ENCODE measurements around the gene UBQLN4. TPM values are rescaled to one million over a fixed set of nuclear protein-coding genes. Genes with fewer than 3 reads are reported as not detected.

The UBQLN4 gene
- polyA plus RNA-seq, 2 donors, result 18.3 to 21.0 TPM

DNA sequence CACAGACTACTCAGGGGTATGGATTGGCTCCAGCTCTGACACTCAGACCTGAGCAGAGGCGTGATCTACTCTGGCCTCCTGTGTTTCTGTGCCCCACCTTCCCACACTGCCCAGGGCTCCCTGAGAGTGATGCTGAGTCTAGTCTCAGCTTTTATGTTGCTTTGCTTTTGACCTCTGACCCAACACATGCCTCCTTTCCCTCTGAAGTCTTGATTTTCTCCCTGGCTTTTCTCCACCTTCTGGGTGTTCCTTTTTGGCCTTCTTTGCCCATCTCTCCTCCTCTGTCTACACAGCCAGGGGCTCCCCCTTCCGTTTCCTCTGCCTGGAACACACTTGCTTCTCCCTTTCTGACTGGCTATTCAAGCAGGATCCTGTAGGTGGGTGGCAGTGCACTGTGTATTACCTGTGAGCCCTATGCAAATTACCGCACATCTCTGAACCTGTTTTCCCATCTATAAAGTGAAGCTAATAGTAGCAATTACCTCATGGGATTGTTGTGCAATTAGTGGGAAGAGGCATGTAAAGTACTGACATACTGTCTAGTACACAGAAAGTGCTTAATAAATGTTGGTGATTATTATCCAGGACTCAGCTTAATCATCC lies 42.4 kb upstream of the UBQLN4 start:
- Histone ChIP-seq H3K9me3 (ENCODE audit: control insufficient read depth in 2 of 2, insufficient read depth in 1 of 2, low read depth in 1 of 2, low read length in 1 of 2) (no peaks in the 10 kb centered on the region), H3K27me3 (ENCODE audit: control insufficient read depth in 1 of 2, insufficient read depth in 2 of 2, low read length in 2 of 2) (no peaks in the 10 kb centered on the region), H3K36me3 (ENCODE audit: control insufficient read depth in 2 of 2, insufficient read depth in 2 of 2, low read length in 1 of 2) (peaks cover 0 to 2% of the 10 kb centered on the region in 2 donors), H3K4me3 (ENCODE audit: low read depth in 1 of 2, low read length in 2 of 2) (no peak overlapping the region), H3K27ac (ENCODE audit: low read depth in 2 of 2, low read length in 1 of 2) (peak overlapping the region; percentile 45 to 94), H3K4me1 (ENCODE audit: control insufficient read depth in 2 of 2, insufficient read depth in 2 of 2, low read length in 1 of 2) (peaks cover 9 to 16% of the 10 kb centered on the region in 2 donors)
- WGBS, 2 donors, result 50 to 54% methylated on average over 3 of the region's 3 CpGs

- Histone ChIP-seq H3K36me3 (ENCODE audit: control insufficient read depth in 2 of 2, insufficient read depth in 2 of 2, low read length in 1 of 2) (peaks cover 0 to 2% of the 10 kb centered on the region in 2 donors), H3K4me1 (ENCODE audit: control insufficient read depth in 2 of 2, insufficient read depth in 2 of 2, low read length in 1 of 2) (peaks cover under 1 to 3% of the 10 kb centered on the region in 2 donors), H3K27me3 (ENCODE audit: control insufficient read depth in 1 of 2, insufficient read depth in 2 of 2, low read length in 2 of 2) (no peaks in the 10 kb centered on the region), H3K4me3 (ENCODE audit: low read depth in 1 of 2, low read length in 2 of 2) (no peak overlapping the region), H3K27ac (ENCODE audit: low read depth in 2 of 2, low read length in 1 of 2) (no peak overlapping the region), H3K9me3 (ENCODE audit: control insufficient read depth in 2 of 2, insufficient read depth in 1 of 2, low read depth in 1 of 2, low read length in 1 of 2) (no peaks in the 10 kb centered on the region)
- WGBS, 2 donors, result 71 to 72% methylated on average over 2 of the region's 2 CpGs
Observed at GRCh38 chr1:156091610-156092009, 38.0 kb upstream of the UBQLN4 start.

GRCh38 chr1:156090840-156091188 lies 37.2 kb upstream of the UBQLN4 start:
- WGBS, 2 donors, result 33 to 37% methylated on average over 14 of the region's 14 CpGs
- no peak overlapping the region for H3K4me3 ChIP-seq (ENCODE audit: low read depth in 1 of 2, low read length in 2 of 2)
- no peaks in the 10 kb centered on the region for H3K27me3 ChIP-seq (ENCODE audit: control insufficient read depth in 1 of 2, insufficient read depth in 2 of 2, low read length in 2 of 2)
- peaks cover 0 to 3% of the 10 kb centered on the region in 2 donors for H3K4me1 ChIP-seq (ENCODE audit: control insufficient read depth in 2 of 2, insufficient read depth in 2 of 2, low read length in 1 of 2)
- H3K9me3 ChIP-seq (ENCODE audit: control insufficient read depth in 2 of 2, insufficient read depth in 1 of 2, low read depth in 1 of 2, low read length in 1 of 2), result no peaks in the 10 kb centered on the region
- no peak overlapping the region for H3K27ac ChIP-seq (ENCODE audit: low read depth in 2 of 2, low read length in 1 of 2)
- no peaks in the 10 kb centered on the region for H3K36me3 ChIP-seq (ENCODE audit: control insufficient read depth in 2 of 2, insufficient read depth in 2 of 2, low read length in 1 of 2)

GRCh38 chr1:156090138-156090839 lies 36.7 kb upstream of the UBQLN4 start:
- Histone ChIP-seq H3K9me3 (ENCODE audit: control insufficient read depth in 2 of 2, insufficient read depth in 1 of 2, low read depth in 1 of 2, low read length in 1 of 2) (no peaks in the 10 kb centered on the region), H3K27me3 (ENCODE audit: control insufficient read depth in 1 of 2, insufficient read depth in 2 of 2, low read length in 2 of 2) (no peaks in the 10 kb centered on the region), H3K36me3 (ENCODE audit: control insufficient read depth in 2 of 2, insufficient read depth in 2 of 2, low read length in 1 of 2) (no peaks in the 10 kb centered on the region), H3K4me1 (ENCODE audit: control insufficient read depth in 2 of 2, insufficient read depth in 2 of 2, low read length in 1 of 2) (no peaks in the 10 kb centered on the region), H3K4me3 (ENCODE audit: low read depth in 1 of 2, low read length in 2 of 2) (no peak overlapping the region), H3K27ac (ENCODE audit: low read depth in 2 of 2, low read length in 1 of 2) (no peak overlapping the region)
- WGBS, 2 donors, result 37 to 40% methylated on average over 5 of the region's 5 CpGs

- no peaks in the 10 kb centered on the region for H3K9me3 ChIP-seq (ENCODE audit: control insufficient read depth in 2 of 2, insufficient read depth in 1 of 2, low read depth in 1 of 2, low read length in 1 of 2)
- 70 to 78% methylated on average over 6 of the region's 6 CpGs for WGBS, 2 donors
Observed at GRCh38 chr1:156089704-156090103, 36.1 kb upstream of the UBQLN4 start.

DNA sequence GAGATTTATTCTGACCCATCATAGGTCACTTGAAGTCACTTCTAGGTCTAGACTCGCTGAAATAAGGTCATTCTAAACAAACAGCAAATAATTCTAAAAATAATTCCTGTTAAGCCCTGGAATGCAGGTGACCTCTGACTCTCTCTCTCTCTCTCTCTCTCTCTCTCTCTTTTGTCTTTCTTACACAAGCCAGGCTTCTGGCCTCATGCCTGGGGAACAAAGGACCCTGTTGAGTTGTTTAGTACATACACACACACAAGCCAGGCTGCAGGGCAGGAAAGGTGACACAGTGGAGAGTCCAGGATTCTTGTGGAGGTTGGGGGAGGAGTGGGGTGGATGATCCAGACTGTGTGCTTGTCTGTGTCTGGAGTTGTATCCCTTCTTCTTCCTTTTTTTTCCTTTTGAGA lies 32.7 kb upstream of the UBQLN4 start:
- Histone ChIP-seq H3K4me1 (ENCODE audit: control insufficient read depth in 2 of 2, insufficient read depth in 2 of 2, low read length in 1 of 2) (peaks cover 0 to 6% of the 10 kb centered on the region in 2 donors), H3K27ac (ENCODE audit: low read depth in 2 of 2, low read length in 1 of 2) (no peak overlapping the region), H3K9me3 (ENCODE audit: control insufficient read depth in 2 of 2, insufficient read depth in 1 of 2, low read depth in 1 of 2, low read length in 1 of 2) (no peaks in the 10 kb centered on the region), H3K36me3 (ENCODE audit: control insufficient read depth in 2 of 2, insufficient read depth in 2 of 2, low read length in 1 of 2) (no peaks in the 10 kb centered on the region), H3K4me3 (ENCODE audit: low read depth in 1 of 2, low read length in 2 of 2) (no peak overlapping the region), H3K27me3 (ENCODE audit: control insufficient read depth in 1 of 2, insufficient read depth in 2 of 2, low read length in 2 of 2) (no peaks in the 10 kb centered on the region)
- WGBS, 2 donors, result 29 to 43% methylated on average over 1 of the region's 1 CpG

More at GRCh38 chr1:156089704-156090103, 36.1 kb upstream of the UBQLN4 start:
- Histone ChIP-seq H3K4me1 (ENCODE audit: control insufficient read depth in 2 of 2, insufficient read depth in 2 of 2, low read length in 1 of 2) (no peaks in the 10 kb centered on the region), H3K27ac (ENCODE audit: low read depth in 2 of 2, low read length in 1 of 2) (no peak overlapping the region), H3K27me3 (ENCODE audit: control insufficient read depth in 1 of 2, insufficient read depth in 2 of 2, low read length in 2 of 2) (no peaks in the 10 kb centered on the region), H3K4me3 (ENCODE audit: low read depth in 1 of 2, low read length in 2 of 2) (no peak overlapping the region), H3K36me3 (ENCODE audit: control insufficient read depth in 2 of 2, insufficient read depth in 2 of 2, low read length in 1 of 2) (no peaks in the 10 kb centered on the region)

DNA sequence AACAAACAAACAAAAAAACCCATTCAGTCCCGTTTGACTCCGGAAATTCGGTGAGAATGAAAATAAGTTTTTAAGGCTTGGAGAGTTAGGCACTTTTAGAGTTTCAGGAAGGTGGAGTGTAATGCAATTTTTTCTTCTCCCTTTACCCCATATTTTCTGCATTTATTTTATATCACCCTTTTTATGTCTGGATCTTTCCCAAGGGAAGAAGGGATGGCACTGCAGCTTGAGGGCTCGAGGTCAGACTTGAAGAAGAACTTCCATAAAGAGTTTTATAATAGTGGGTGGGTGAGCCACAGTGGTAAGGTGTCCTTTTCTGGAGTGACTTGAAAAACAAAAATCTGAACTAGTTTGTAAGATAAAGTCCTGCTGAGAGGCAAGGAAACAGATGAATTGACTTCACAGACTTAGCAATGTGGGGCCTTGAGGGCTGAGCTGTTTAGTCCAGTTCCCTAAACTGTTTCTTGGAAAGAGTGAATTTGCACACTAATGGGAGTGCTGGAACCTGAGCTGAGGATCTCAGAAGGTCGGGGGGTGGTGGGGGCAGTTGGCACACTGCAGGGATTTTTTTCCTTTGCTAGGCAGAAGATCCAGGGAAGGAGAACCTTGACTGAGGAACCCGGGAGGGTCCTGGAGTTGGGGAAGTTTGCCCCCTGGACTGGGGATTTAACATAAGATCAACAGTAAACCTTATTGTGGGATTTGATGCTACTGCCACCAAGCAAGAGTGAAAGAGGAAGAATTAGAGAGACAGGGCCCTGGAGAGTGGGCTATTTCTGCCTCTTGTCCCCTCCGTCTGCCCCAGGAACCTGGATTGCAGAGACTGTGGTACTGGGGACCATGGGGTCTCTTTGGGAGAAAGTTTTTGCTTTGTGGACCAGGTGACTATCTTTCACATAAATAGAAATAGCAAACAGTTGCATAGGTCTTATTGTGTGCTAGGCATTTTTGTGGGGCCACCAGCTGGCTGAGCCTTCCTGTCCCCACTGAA lies 30.5 kb upstream of the UBQLN4 start:
- H3K4me1 ChIP-seq (ENCODE audit: control insufficient read depth in 2 of 2, insufficient read depth in 2 of 2, low read length in 1 of 2), result peaks cover 0 to 6% of the 10 kb centered on the region in 2 donors
- H3K27ac ChIP-seq (ENCODE audit: low read depth in 2 of 2, low read length in 1 of 2), result no peak overlapping the region
- WGBS, 2 donors, result 61 to 63% methylated on average over 7 of the region's 7 CpGs
- H3K9me3 ChIP-seq (ENCODE audit: control insufficient read depth in 2 of 2, insufficient read depth in 1 of 2, low read depth in 1 of 2, low read length in 1 of 2), result no peaks in the 10 kb centered on the region
- no peaks in the 10 kb centered on the region for H3K36me3 ChIP-seq (ENCODE audit: control insufficient read depth in 2 of 2, insufficient read depth in 2 of 2, low read length in 1 of 2)
- no peak overlapping the region for H3K4me3 ChIP-seq (ENCODE audit: low read depth in 1 of 2, low read length in 2 of 2)
- H3K27me3 ChIP-seq (ENCODE audit: control insufficient read depth in 1 of 2, insufficient read depth in 2 of 2, low read length in 2 of 2), result no peaks in the 10 kb centered on the region

GRCh38 chr1:156082309-156083091 lies 28.9 kb upstream of the UBQLN4 start, which contains the start of gene MEX3A:
Gene MEX3A (minus strand): TSS chr1:156082465. CDS start chr1:156081998, 467 bp downstream.
- peak within 1 kb of the TSS; percentile 68 to 79 for H3K4me3 ChIP-seq (ENCODE audit: low read depth in 1 of 2, low read length in 2 of 2)
- H3K4me1 ChIP-seq (ENCODE audit: control insufficient read depth in 2 of 2, insufficient read depth in 2 of 2, low read length in 1 of 2), result peaks cover 0 to 6% of the 10 kb centered on the region in 2 donors
- H3K27me3 ChIP-seq (ENCODE audit: control insufficient read depth in 1 of 2, insufficient read depth in 2 of 2, low read length in 2 of 2), result no peaks in the 10 kb centered on the region
- 1% methylated on average over 42 to 62 of the region's 62 CpGs for WGBS, 2 donors
- H3K36me3 ChIP-seq (ENCODE audit: control insufficient read depth in 2 of 2, insufficient read depth in 2 of 2, low read length in 1 of 2), result no peaks in the 10 kb centered on the region
- H3K9me3 ChIP-seq (ENCODE audit: control insufficient read depth in 2 of 2, insufficient read depth in 1 of 2, low read depth in 1 of 2, low read length in 1 of 2), result no peaks in the 10 kb centered on the region
- H3K27ac ChIP-seq (ENCODE audit: low read depth in 2 of 2, low read length in 1 of 2), result no peak within 1 kb of the TSS

DNA sequence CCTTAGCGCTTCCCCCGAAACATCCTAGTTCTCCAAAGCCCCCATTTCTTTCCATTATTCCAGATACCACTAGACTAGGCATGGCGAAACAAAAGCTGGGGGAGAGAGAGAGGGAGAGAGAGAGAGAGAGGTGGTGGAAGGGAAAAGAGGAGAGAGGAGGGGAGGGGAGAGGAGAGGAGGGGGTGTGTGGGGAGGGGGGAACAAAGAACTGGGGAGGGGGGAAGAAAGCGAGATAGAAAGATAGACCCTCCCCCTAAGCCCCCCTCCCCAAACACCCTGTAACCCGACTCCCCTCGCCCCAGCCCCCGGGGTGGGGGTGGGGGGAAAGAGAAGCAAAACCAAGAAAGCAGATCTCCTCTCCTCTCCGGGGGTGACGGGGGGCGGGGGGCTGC lies 28.3 kb upstream of the UBQLN4 start:
- WGBS, 2 donors, result 0% methylated on average over 4 to 10 of the region's 10 CpGs
- Histone ChIP-seq H3K4me1 (ENCODE audit: control insufficient read depth in 2 of 2, insufficient read depth in 2 of 2, low read length in 1 of 2) (peaks cover 0 to 6% of the 10 kb centered on the region in 2 donors), H3K36me3 (ENCODE audit: control insufficient read depth in 2 of 2, insufficient read depth in 2 of 2, low read length in 1 of 2) (peaks cover 0 to 4% of the 10 kb centered on the region in 2 donors), H3K27me3 (ENCODE audit: control insufficient read depth in 1 of 2, insufficient read depth in 2 of 2, low read length in 2 of 2) (no peaks in the 10 kb centered on the region), H3K4me3 (ENCODE audit: low read depth in 1 of 2, low read length in 2 of 2) (peak overlapping the region; percentile 68 to 79), H3K27ac (ENCODE audit: low read depth in 2 of 2, low read length in 1 of 2) (no peak overlapping the region), H3K9me3 (ENCODE audit: control insufficient read depth in 2 of 2, insufficient read depth in 1 of 2, low read depth in 1 of 2, low read length in 1 of 2) (no peaks in the 10 kb centered on the region)
